ENCODE results near the gene PLA2G4A.

- no peak for TF ChIP-seq CTCF (IDR thresholded peaks at IDR 0.05)
- no peak for TF ChIP-seq EP300 (IDR thresholded peaks at IDR 0.05)
Measured at GRCh38 chr1:186819126-186819525, 9.6 kb upstream of the PLA2G4A start.

All from sigmoid colon (tissue), 4 donors.